ENCODE data around the gene PICALM. TPM values are rescaled to one million over a fixed set of nuclear protein-coding genes. Genes with fewer than 3 reads are reported as not detected.

PICALM gene
- total RNA-seq, 4 donors from 2014 or later: 237 to 286 (median 263) TPM

DNA sequence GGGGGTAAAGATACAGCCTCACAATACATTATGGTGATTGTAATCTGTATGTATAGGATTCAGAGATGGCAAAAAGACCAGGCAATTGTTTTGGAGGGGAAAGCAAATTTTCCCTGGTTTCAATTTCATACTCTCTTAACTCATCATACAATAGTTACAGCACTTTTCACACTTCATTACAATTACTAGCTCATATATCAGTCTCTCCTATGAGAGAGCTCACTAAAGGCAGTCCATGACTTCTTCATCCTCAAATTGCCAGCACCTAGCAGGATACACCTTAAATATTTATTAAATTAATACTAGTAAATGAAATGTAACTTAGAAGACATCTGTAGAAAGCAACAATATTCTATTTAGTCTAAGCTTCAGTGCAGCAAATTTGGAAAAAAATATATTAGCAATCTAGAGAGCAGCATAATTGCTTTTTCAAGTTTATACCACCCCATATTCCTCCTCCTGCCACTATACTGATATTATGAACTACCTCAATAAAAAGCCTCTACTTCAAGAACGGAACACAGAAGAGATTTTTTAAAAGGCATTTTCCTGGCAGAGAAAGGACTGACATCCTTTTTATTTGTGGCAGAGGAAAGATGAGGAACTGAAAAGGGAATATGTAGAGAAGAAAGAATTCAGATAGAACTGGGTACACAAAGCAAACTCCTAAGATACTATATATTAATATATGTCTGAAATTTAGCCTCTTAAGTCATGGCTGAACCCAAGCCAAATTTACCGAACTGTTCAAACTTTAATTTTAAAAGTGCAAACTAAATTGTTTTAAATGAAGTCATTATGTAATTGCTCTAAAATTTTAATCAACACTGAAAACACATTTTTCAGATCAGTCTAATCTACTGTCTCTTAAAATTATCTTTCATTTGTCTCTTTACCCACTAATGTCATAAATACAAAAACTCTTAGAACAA is 27.7 kb downstream of the PICALM start:
- ATAC-seq: no peak
- Histone ChIP-seq H3K27me3 (no peaks in the 10 kb centered on the region), H3K4me1 (peaks cover 24 to 88% (median 30%) of the 10 kb centered on the region in 3 donors), H3K36me3 (no peaks in the 10 kb centered on the region), H3K9me3 (no peaks in the 10 kb centered on the region), H3K27ac (peak overlapping the region; percentile 49 to 72 (median 58)), H3K4me3 (peak overlapping the region; percentile 21 to 30)
- WGBS, 2 donors (ENCODE audit: low coverage in 1 of 2): 4 to 8% methylated on average over 2 of the region's 2 CpGs
- no peak for TF ChIP-seq POLR2A (IDR thresholded peaks at IDR 0.05)
- TF ChIP-seq, protein P1, sequence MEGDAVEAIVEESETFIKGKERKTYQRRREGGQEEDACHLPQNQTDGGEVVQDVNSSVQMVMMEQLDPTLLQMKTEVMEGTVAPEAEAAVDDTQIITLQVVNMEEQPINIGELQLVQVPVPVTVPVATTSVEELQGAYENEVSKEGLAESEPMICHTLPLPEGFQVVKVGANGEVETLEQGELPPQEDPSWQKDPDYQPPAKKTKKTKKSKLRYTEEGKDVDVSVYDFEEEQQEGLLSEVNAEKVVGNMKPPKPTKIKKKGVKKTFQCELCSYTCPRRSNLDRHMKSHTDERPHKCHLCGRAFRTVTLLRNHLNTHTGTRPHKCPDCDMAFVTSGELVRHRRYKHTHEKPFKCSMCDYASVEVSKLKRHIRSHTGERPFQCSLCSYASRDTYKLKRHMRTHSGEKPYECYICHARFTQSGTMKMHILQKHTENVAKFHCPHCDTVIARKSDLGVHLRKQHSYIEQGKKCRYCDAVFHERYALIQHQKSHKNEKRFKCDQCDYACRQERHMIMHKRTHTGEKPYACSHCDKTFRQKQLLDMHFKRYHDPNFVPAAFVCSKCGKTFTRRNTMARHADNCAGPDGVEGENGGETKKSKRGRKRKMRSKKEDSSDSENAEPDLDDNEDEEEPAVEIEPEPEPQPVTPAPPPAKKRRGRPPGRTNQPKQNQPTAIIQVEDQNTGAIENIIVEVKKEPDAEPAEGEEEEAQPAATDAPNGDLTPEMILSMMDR (IDR thresholded peaks at IDR 0.05): no peak
- TF ChIP-seq POLR2AphosphoS5 (IDR thresholded peaks at IDR 0.05): no peak
- TF ChIP-seq EP300 (IDR thresholded peaks at IDR 0.05): no peak

- H3K9me3 ChIP-seq: no peaks in the 10 kb centered on the region
- no peaks in the 10 kb centered on the region for H3K36me3 ChIP-seq
- ATAC-seq: no peak
- H3K4me3 ChIP-seq: no peak overlapping the region
- H3K27ac ChIP-seq: peak overlapping the region in 2 of 4 donors; percentile 1 to 24
- H3K4me1 ChIP-seq: peaks cover 16 to 85% (median 30%) of the 10 kb centered on the region in 3 donors
- no peaks in the 10 kb centered on the region for H3K27me3 ChIP-seq
- TF ChIP-seq POLR2A (IDR thresholded peaks at IDR 0.05): no peak
- no peak for TF ChIP-seq POLR2AphosphoS5 (IDR thresholded peaks at IDR 0.05)
- TF ChIP-seq, protein P1 (IDR thresholded peaks at IDR 0.05): no peak
- TF ChIP-seq EP300 (IDR thresholded peaks at IDR 0.05): no peak
Observed at GRCh38 chr11:86039094-86039493, 29.8 kb downstream of the PICALM start.

DNA sequence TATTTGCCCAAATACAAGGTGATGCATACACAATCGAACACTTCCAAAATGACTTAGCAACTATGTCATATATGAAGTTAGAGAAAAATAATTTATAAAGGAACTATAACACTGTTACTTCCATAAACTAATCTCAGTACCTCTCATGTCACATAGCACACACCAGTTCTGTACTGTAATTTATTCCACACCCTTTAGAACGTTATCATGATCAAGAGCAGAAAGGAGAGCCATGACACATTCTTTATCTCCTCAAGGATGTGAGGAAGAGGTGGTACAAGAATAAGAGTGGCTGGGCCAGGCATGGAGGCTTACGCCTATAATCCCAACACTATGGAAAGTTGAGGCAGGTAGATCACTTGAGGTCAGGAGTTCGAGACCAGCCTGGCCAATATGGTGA is 31.1 kb downstream of the PICALM start:
- TF ChIP-seq, protein P1 (IDR thresholded peaks at IDR 0.05): no peak
- TF ChIP-seq EP300 (IDR thresholded peaks at IDR 0.05) (no peak), POLR2A (IDR thresholded peaks at IDR 0.05) (no peak), POLR2AphosphoS5 (IDR thresholded peaks at IDR 0.05) (no peak)
- WGBS, 2 donors (ENCODE audit: low coverage in 1 of 2): 87 to 91% methylated on average over 4 of the region's 4 CpGs
- H3K27me3 ChIP-seq: no peaks in the 10 kb centered on the region
- no peak overlapping the region for H3K27ac ChIP-seq
- H3K4me3 ChIP-seq: no peak overlapping the region
- peaks cover 9 to 85% (median 30%) of the 10 kb centered on the region in 3 donors for H3K4me1 ChIP-seq
- H3K36me3 ChIP-seq: no peaks in the 10 kb centered on the region
- no peaks in the 10 kb centered on the region for H3K9me3 ChIP-seq
- no peak for ATAC-seq

- Histone ChIP-seq H3K4me3 (no peak overlapping the region), H3K27ac (no peak overlapping the region), H3K9me3 (no peaks in the 10 kb centered on the region), H3K36me3 (peaks cover 0 to 3% of the 10 kb centered on the region in 2 donors), H3K27me3 (no peaks in the 10 kb centered on the region), H3K4me1 (peaks cover 2 to 78% (median 24%) of the 10 kb centered on the region in 3 donors)
- TF ChIP-seq POLR2A (IDR thresholded peaks at IDR 0.05) (no peak), POLR2AphosphoS5 (IDR thresholded peaks at IDR 0.05) (no peak)
- TF ChIP-seq, protein P1 (IDR thresholded peaks at IDR 0.05): no peak
- ATAC-seq: no peak
- 74 to 97% methylated on average over 2 of the region's 2 CpGs for WGBS, 2 donors (ENCODE audit: low coverage in 1 of 2)
Observed at GRCh38 chr11:86035920-86036319, 33.0 kb downstream of the PICALM start.

DNA sequence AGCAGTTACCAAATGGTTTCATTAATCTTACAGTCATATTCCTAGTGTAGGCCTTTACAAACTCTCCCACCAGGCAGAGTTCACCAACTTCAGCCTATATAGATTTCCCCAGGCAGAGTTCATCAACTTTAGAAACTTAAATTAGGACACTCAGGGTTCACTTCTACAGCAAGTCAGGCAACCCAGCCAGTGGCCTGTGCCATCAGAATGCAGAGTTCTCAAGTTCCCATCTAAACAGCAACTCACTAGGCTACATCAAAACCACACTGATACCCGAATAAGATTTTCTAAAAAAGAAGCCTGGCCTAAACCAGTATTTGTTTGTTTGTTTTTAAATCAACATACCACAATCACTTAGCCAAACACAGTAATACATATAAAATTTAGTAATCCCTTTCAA is 33.7 kb downstream of the PICALM start:
- H3K27me3 ChIP-seq: no peaks in the 10 kb centered on the region
- TF ChIP-seq EP300 (IDR thresholded peaks at IDR 0.05) (no peak), POLR2A (IDR thresholded peaks at IDR 0.05) (no peak), POLR2AphosphoS5 (IDR thresholded peaks at IDR 0.05) (no peak)
- TF ChIP-seq, protein P1 (IDR thresholded peaks at IDR 0.05): no peak
- no peak for ATAC-seq
- H3K9me3 ChIP-seq: no peaks in the 10 kb centered on the region
- WGBS, 2 donors (ENCODE audit: low coverage in 1 of 2): 67% methylated on average over 1 of the region's 1 CpG
- H3K36me3 ChIP-seq: peaks cover 0 to 10% of the 10 kb centered on the region in 2 donors
- H3K4me3 ChIP-seq: no peak overlapping the region
- H3K4me1 ChIP-seq: peaks cover 2 to 74% (median 17%) of the 10 kb centered on the region in 3 donors
- H3K27ac ChIP-seq: no peak overlapping the region

All from gastroesophageal sphincter (tissue), 4 donors.